Measurements from ENCODE around the gene NCOA7.

NCOA7 gene

GRCh38 chr6:125791151-125791819 is 525 bp downstream of the NCOA7 start:
- peak overlapping the region; percentile 81 for H3K27ac ChIP-seq (replicated peaks)
- TF ChIP-seq CTCF (IDR thresholded peaks at IDR 0.05; ENCODE audit: insufficient read depth, low read length): peak; percentile 64
- no peak for TF ChIP-seq SPI1 (IDR thresholded peaks at IDR 0.05; ENCODE audit: borderline replicate concordance, low read depth)
- H3K4me3 ChIP-seq (replicated peaks; ENCODE audit: insufficient read depth, low read length): peak overlapping the region; percentile 99
- H3K27me3 ChIP-seq (ENCODE audit: insufficient read depth, poor library complexity, severe bottlenecking): no peaks in the 10 kb centered on the region
- DNase-seq (ENCODE audit: low read depth in 1 of 2, low spot score in 1 of 2): peak; percentile 51 to 54

GRCh38 chr6:125791820-125792165 is 1.0 kb downstream of the NCOA7 start:
- H3K4me3 ChIP-seq (replicated peaks; ENCODE audit: insufficient read depth, low read length): peak overlapping the region; percentile 99; the same call in 1 of the 2 replicates
- H3K27ac ChIP-seq (replicated peaks): no peak overlapping the region
- DNase-seq (ENCODE audit: low read depth in 1 of 2, low spot score in 1 of 2): no peak
- no peaks in the 10 kb centered on the region for H3K27me3 ChIP-seq (ENCODE audit: insufficient read depth, poor library complexity, severe bottlenecking)
- TF ChIP-seq CTCF (IDR thresholded peaks at IDR 0.05; ENCODE audit: insufficient read depth, low read length) (no peak), SPI1 (IDR thresholded peaks at IDR 0.05; ENCODE audit: borderline replicate concordance, low read depth) (no peak), REST (IDR thresholded peaks at IDR 0.05; ENCODE audit: insufficient replicate concordance, low read depth) (no peak), GABPA (IDR thresholded peaks at IDR 0.05; ENCODE audit: low read depth) (no peak), POLR2AphosphoS5 (IDR thresholded peaks at IDR 0.05; ENCODE audit: low read depth) (no peak)

- Histone ChIP-seq H3K27me3 (ENCODE audit: insufficient read depth, poor library complexity, severe bottlenecking) (no peaks in the 10 kb centered on the region), H3K27ac (replicated peaks) (no peak overlapping the region), H3K4me3 (replicated peaks; ENCODE audit: insufficient read depth, low read length) (no peak overlapping the region)
- TF ChIP-seq POLR2AphosphoS5 (IDR thresholded peaks at IDR 0.05; ENCODE audit: low read depth): no peak
- TF ChIP-seq GABPA (IDR thresholded peaks at IDR 0.05; ENCODE audit: low read depth): no peak
- no peak for TF ChIP-seq CTCF (IDR thresholded peaks at IDR 0.05; ENCODE audit: insufficient read depth, low read length)
- no peak for TF ChIP-seq REST (IDR thresholded peaks at IDR 0.05; ENCODE audit: insufficient replicate concordance, low read depth)
- TF ChIP-seq SPI1 (IDR thresholded peaks at IDR 0.05; ENCODE audit: borderline replicate concordance, low read depth): no peak
- peak in 1 of 2 experiments; percentile 36 for DNase-seq (ENCODE audit: low read depth in 1 of 2, low spot score in 1 of 2)
Observed at GRCh38 chr6:125792172-125792571, 1.4 kb downstream of the NCOA7 start.

GRCh38 chr6:125792680-125793079 is 1.9 kb downstream of the NCOA7 start:
- DNase-seq (ENCODE audit: low read depth in 1 of 2, low spot score in 1 of 2): no peak
- Histone ChIP-seq H3K4me3 (replicated peaks; ENCODE audit: insufficient read depth, low read length) (no peak overlapping the region), H3K27me3 (ENCODE audit: insufficient read depth, poor library complexity, severe bottlenecking) (no peaks in the 10 kb centered on the region), H3K27ac (replicated peaks) (no peak overlapping the region)
- TF ChIP-seq POLR2AphosphoS5 (IDR thresholded peaks at IDR 0.05; ENCODE audit: low read depth): no peak
- no peak for TF ChIP-seq CTCF (IDR thresholded peaks at IDR 0.05; ENCODE audit: insufficient read depth, low read length)
- no peak for TF ChIP-seq GABPA (IDR thresholded peaks at IDR 0.05; ENCODE audit: low read depth)
- no peak for TF ChIP-seq SPI1 (IDR thresholded peaks at IDR 0.05; ENCODE audit: borderline replicate concordance, low read depth)
- no peak for TF ChIP-seq REST (IDR thresholded peaks at IDR 0.05; ENCODE audit: insufficient replicate concordance, low read depth)

All from HL-60 (cell line).